ENCODE results near the gene DENND1A.

DNA sequence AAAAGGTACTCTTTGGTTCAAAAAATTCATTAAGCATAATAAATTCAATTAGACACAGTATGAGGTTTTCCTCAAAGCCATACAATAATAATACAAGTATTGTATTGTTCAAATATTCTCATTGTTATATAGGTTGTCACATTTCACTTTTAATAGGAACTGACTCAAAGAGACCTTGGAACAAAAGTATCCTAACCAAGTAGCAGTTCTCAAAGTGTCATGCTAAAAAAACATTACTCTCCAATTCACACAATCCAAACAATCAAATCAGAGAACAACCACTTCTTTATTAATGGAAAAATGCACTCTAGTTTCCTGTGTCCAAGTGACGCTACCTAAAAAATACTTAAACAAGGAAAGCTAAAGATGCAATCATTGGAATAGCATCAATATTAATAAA, 115.4 kb downstream of the DENND1A start:
- TF ChIP-seq, protein P1, sequence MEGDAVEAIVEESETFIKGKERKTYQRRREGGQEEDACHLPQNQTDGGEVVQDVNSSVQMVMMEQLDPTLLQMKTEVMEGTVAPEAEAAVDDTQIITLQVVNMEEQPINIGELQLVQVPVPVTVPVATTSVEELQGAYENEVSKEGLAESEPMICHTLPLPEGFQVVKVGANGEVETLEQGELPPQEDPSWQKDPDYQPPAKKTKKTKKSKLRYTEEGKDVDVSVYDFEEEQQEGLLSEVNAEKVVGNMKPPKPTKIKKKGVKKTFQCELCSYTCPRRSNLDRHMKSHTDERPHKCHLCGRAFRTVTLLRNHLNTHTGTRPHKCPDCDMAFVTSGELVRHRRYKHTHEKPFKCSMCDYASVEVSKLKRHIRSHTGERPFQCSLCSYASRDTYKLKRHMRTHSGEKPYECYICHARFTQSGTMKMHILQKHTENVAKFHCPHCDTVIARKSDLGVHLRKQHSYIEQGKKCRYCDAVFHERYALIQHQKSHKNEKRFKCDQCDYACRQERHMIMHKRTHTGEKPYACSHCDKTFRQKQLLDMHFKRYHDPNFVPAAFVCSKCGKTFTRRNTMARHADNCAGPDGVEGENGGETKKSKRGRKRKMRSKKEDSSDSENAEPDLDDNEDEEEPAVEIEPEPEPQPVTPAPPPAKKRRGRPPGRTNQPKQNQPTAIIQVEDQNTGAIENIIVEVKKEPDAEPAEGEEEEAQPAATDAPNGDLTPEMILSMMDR (IDR thresholded peaks at IDR 0.05; ENCODE audit: insufficient read depth, low read depth, low read length): no peak
- no peak for TF ChIP-seq EZH2 (IDR thresholded peaks at IDR 0.05; ENCODE audit: insufficient read depth, low read length)

Measured in astrocyte (in vitro differentiated cells and primary cell).